Fibroblast of peridontal ligament (primary cell): ENCODE results near the gene CDH13.

Source experiments
- DNase-seq: peaks from one replicate; pipeline ENCODE4 v3.0.0-alpha.2; 2010; ENCODE audit errors: extremely low read depth

Gene CDH13

DNA sequence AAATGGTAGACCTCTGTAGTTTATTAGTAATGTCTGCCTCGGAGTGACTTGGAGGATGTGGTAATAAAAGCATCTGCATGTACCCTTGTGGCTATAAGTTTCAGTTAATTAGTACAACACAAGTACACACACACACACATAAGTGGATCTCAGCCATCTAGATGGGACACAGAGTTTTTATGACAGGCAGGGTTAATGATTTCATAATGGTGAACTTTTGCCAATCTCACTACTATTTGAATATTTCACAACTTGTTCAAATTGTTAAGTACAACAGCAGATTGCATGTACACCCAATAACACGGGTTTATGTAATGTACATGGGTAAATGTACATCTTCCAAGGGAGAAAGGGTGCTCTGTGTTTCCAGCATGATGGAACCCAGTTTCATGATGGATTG, 669.7 kb downstream of the CDH13 start:
- no peak for DNase-seq

DNA sequence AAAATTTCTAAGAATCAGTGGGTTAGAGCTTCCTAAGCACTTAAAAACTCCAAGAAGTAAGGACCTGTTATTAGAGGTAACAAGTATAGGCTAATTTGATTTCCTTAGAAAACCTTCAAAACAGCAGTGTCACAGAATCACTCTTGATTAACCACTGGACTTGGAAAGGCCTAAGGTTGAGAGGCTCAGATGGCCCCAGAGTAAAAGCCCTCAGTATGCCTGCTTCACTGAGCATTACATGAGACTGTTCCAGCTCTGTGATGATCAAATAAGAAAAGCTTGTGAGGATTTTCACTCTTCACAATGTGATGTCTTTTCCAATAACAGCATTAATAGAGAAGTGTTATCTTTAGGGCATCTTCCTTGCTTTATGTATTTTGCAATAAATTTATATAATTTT, 671.8 kb downstream of the CDH13 start:
- DNase-seq, result no peak

DNA sequence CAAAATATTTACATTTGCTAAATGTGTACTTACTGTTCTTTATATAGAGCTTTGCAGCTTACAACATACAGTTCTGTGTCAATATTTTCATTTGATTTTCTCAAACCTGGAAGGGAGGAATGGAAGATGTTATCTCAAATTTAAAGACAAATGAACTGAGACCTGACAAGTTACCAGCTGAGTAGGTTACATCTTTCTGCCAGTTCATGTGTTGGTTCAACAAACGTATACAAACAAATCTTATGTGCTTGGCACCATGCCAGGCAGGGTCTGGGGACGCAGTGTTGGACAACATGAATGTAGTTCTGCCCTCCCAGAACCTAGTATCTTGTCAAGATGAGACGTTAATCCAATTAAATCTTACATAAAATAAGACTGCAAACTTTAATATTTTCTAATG, 673.6 kb downstream of the CDH13 start:
- DNase-seq, result no peak

DNA sequence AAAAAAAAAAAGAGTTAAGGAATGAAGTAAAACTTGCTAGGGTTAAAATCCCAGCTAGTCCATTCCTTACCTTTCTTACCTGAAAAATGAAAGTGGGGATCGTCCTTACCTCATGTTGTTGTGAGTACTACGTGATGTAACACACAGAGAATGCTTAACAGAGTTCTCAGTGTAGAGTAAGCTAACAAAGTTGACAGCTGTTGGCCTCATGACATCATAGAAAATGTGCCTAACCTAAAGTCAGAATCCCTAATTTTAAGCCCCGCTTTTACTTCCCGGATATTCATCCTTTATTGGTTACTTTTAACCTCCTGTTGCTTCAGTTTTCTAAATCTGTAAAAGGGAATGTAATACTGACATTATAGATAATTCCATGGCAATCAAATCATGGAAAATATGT, 675.2 kb downstream of the CDH13 start:
- DNase-seq, result no peak

GRCh38 chr16:83302853-83303252, 676.1 kb downstream of the CDH13 start:
- no peak for DNase-seq

GRCh38 chr16:83305092-83305491, 678.3 kb downstream of the CDH13 start:
- DNase-seq, result peak; percentile 56

GRCh38 chr16:83306961-83307593, 680.3 kb downstream of the CDH13 start:
- DNase-seq, result no peak

GRCh38 chr16:83307594-83307992, 680.8 kb downstream of the CDH13 start:
- no peak for DNase-seq

DNA sequence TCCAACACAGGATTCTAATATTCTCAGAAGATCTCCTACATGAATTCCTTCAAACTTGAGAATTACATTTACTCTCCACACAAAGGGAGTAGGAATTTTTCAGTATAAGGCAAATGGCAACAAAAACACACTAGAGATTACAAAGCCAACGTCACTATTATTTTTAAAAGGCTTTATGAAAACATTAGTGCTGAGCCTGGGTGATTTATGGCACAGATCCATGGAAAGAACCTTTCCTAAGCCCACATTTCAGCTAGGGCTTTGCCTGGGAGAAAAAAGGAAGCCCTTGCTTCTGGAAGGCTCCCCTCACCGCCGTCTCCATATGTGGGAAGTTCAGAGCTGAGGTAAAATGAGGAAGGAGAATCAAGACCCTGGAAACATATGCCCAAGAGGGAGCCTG, 681.6 kb downstream of the CDH13 start:
- DNase-seq, result no peak

DNA sequence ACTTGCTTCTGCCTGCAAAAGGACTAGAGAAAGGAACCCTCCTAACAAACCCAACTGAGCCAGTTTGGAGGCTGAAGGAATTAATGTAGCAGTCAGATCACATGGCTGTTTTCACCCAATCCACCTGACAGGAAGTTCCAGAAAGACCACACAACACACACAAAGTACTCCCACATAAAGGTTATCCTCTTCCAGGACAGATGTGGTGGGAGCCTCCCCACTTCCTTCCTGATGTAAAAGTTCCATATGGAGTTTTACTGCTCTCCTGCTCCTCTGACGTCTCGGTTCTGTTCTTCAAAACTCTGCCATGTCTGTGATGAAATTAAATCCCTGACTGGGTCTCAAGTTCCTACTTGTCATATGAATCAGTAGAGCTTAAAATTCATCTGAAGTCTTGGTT, 684.0 kb downstream of the CDH13 start:
- DNase-seq, result no peak

GRCh38 chr16:83312015-83312717, 685.4 kb downstream of the CDH13 start:
- DNase-seq, result no peak

DNA sequence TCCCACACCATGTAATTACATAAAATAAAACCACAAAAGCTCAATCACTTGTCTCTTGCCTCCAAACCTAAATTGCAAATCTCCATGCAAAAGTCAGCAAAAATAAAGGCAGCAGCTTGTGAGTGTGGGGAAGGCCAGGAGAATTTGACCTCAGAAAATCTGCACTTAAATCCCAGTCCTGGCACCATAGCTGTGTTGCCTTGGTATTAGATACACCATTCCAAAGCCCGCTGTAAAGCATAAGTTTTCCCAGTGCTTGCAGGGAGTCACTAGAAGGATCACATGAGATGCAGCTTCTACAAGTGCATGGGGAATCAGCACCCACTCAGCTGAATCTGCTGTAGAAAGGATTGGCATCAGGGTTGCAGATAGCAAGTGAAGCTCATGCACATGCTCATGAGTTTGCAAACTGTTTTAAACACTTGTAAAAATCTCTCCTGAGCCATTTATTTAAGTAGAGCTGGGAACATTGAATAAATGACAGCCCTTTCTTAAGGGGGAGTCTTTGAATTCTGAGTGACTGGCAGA, 686.0 kb downstream of the CDH13 start:
- DNase-seq, result no peak

DNA sequence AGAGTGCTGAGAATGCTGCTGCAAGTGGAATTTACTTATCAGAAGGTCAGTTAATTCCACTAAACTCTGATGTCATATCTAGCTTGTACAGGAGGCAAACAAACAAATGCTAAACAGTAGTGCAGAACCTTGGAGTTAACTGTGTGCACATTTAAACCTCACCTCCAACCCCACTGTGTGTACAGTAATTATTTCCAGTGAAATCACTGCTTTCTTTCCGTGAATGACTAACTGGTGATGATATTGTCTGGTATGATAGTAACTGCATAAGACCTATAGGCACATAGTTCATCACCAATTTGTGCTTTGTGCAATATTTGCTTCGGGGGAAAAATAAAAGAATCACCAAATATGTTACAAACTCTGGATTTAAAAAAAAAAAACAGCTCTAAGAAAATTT, 688.5 kb downstream of the CDH13 start:
- DNase-seq, result no peak

- no peak for DNase-seq
Measured at GRCh38 chr16:83316458-83316857, 689.7 kb downstream of the CDH13 start.

- no peak for DNase-seq
Measured at GRCh38 chr16:83318390-83318789, 691.6 kb downstream of the CDH13 start.

- no peak for DNase-seq
Measured at GRCh38 chr16:83328936-83329335, 702.2 kb downstream of the CDH13 start.

- no peak for DNase-seq
Measured at GRCh38 chr16:83329441-83329840, 702.7 kb downstream of the CDH13 start.

DNA sequence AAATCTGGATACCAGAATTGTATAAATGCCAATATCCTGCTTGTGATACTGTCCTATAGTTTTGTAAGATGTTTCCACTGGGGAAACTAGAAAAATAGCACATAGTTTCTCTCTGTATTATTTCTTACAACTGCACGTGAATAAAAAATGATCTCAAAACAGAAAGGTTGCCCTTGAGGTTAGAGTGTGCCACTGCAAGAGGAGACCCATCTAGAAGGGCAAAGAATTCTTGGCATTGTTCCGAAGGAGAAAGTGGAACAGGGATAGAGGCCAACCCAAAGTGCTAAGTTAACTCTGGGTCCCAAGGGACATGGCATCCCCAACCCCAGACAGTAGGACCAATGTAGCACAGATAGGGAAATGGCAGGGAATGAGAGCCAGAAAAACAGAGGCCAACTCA, 703.5 kb downstream of the CDH13 start:
- no peak for DNase-seq

GRCh38 chr16:83335076-83335475, 708.3 kb downstream of the CDH13 start:
- DNase-seq, result no peak

- DNase-seq, result peak; percentile 71
Measured at GRCh38 chr16:83336603-83337002, 709.8 kb downstream of the CDH13 start.

- DNase-seq, result no peak
Measured at GRCh38 chr16:83338138-83338537, 711.4 kb downstream of the CDH13 start.

GRCh38 chr16:83338941-83339340, 712.2 kb downstream of the CDH13 start:
- DNase-seq, result no peak

DNA sequence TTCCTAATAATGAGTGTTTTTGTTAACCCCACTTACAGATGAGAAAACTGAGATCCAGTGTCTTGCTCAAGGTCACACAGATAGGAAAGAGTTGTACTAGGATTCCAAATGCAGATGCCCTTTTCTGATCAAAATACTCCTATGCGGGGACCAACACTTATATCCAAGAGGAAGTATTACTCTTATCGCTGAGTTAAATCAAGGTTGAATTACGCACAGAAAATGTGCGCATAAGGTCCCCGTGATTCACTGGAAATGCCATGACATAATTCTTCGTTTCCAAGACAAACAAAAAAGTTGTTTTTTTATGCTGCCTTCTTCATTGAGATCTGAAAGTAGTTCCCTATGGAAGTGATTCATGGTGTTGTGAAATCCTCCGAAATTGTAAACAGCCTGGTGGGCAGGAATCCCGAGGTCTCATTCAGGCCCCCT, 717.2 kb downstream of the CDH13 start:
- DNase-seq, result peak; percentile 89
